ENCODE data around the gene RIT2.

RIT2 gene

DNA sequence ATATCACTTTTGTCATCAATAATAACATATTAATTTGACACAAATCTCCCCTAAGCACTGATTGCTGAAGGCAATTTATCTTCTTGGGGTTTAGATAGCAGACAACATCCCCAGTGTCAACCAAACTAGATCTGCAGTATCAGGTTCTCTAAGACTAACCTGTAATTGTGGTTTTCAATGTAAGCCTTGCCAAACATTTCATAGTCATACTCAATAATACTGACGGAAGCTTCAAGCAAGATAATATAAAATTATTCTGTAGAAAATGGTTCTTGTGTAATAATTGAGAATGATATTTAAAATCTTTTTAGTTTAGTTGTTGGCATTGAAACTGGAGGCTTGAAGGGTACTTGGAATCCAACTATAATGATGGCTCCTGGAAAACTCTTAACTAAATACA is 186.3 kb downstream of the RIT2 start:
- no peak for DNase-seq (ENCODE audit: low spot score)

GRCh38 chr18:42925036-42925435 is 190.4 kb downstream of the RIT2 start:
- no peak for DNase-seq (ENCODE audit: low spot score)

GRCh38 chr18:42922363-42922762 is 193.1 kb downstream of the RIT2 start:
- no peak for DNase-seq (ENCODE audit: low spot score)

DNA sequence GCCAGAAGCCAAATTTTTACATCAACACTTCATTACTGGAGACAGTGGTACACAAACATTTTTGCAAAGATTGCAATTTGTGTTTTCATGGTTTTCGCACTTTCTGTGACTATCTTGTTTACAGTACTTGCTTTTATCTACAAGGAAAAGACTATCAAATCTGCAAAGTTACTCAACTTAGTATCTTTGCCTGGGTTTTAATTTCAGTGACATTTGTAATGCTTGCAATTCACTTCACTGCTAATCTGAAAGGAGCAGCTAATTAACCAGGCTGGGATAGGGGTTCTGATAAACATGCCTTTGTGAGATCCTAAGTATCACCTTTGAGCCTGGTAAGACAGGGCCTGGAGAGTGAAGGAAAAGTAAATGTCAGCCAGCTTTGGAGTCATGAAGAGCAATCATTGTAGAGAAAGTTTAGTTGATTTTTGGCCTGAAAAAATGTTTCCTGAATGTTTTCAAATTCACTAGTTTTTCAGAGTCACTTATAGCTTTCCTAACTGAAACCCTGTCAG is 194.2 kb downstream of the RIT2 start:
- DNase-seq (ENCODE audit: low spot score), result no peak

DNA sequence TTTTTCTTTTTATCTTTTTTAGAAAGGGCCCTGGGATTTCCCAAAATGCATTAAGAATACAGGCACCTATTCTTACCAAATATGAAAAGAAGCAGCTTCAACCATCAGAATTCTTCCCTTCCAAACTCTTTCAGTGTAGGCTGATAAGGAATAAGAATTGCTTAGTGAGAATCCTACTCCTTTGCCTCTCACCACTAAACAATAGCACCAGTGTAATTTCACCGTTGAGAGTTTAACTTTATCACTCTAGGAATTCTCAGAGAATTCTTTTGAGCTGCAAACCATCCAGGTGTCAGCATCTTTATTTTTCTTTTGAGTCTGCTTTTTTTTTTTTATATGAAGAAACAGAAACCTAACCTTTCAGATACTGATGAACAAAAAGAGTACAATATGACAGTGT is 194.9 kb downstream of the RIT2 start:
- no peak for DNase-seq (ENCODE audit: low spot score)

GRCh38 chr18:42915299-42915698 is 200.2 kb downstream of the RIT2 start:
- no peak for DNase-seq (ENCODE audit: low spot score)

DNA sequence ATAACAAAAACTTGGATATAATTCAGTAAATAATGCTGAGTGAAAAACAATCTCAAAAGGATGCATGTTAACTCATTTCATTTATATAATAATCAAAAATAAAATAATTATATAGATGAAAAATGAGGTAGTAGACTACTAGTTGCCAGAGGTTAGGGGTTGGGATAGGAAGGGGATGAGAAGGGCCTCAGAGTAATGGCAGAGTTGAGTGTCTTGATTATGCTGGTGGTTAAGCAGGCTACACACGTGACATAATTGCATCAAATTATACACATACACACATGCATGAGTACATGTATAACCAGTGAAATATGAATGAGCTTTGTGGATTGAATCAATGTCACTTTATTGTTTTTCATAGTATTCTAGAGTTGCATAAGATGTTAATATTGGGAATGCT is 201.0 kb downstream of the RIT2 start:
- no peak for DNase-seq (ENCODE audit: low spot score)

GRCh38 chr18:42909095-42909494 is 206.4 kb downstream of the RIT2 start:
- no peak for DNase-seq (ENCODE audit: low spot score)

GRCh38 chr18:42906761-42907160 is 208.7 kb downstream of the RIT2 start:
- no peak for DNase-seq (ENCODE audit: low spot score)

GRCh38 chr18:42901161-42901560 is 214.3 kb downstream of the RIT2 start:
- DNase-seq (ENCODE audit: low spot score), result no peak

- DNase-seq (ENCODE audit: low spot score), result no peak
Observed at GRCh38 chr18:42893977-42894376, 221.5 kb downstream of the RIT2 start.

DNA sequence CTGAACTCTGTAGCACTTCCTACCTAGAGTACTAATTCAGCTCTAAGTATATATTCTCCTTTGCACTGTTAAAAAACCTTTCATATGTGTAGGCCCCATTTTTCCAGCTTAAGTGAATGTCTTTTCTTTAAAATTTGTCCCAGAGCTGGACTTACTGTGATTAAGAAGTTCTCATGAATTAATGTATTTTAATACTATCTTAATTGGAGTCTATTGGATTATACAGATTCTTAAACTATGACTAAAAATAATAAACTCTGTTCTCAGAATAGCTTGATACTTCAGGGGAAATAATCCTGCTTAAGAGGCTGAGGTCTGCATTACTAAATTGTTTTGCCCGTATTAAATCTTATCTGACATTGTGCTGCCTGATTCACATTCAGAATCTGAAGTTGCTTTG is 223.3 kb downstream of the RIT2 start:
- DNase-seq (ENCODE audit: low spot score), result no peak

DNA sequence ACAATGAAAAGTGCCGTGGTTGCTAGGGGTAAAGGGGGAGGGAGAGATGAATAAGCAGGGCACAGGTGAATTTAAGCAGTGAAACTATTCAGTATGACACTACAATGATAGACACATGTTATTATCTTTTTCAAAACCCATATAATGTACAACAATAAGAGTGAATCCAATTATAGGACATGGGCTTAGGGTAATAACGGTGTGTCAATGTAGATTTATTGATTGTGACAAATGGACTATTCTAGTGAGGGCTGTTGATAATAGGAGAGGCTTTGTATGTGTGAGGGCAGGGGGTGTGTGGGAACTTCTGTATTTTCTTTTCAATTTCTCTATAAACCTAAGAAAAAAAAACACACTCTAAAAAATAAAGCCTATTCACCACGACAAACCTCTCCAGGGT is 223.8 kb downstream of the RIT2 start:
- DNase-seq (ENCODE audit: low spot score), result no peak

- no peak for DNase-seq (ENCODE audit: low spot score)
Observed at GRCh38 chr18:42883169-42883568, 232.3 kb downstream of the RIT2 start.

DNA sequence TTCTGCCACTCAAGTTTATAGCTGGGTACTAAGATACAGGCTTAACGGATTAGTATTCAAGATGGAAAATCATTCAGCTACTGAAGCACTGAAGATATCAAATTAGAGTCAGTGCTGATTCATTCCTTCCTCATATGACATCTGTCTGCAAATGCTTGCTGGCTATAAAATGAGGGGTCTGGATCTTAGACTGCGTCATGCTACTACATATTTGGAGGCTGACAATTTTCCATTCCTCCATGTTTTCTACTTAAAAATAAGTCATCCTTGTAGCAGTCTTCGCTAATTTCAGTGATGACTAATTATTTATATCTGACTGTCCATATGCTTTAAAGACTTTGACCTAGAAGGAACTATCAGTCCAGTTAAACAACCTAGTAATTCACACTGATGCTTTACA is 233.4 kb downstream of the RIT2 start:
- DNase-seq (ENCODE audit: low spot score), result no peak

DNA sequence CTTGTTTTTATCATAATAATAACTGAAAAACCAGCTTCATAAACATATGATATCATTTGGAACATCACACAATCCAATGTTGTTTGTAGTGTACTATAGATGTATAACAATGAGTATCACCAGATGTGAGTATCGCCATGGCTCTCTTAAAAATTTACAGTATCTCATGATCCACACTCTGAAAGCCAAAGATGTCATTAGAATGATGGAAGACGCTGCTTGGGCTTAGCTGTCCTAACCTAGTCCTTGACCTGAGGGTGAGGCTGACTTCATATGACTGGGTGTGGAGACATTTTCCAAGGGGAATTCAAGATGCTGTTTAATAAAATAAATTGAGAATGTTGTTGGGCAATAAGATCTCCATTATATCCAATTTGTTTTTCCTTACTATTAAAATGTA is 242.6 kb downstream of the RIT2 start:
- no peak for DNase-seq (ENCODE audit: low spot score)

GRCh38 chr18:42864876-42865275 is 250.6 kb downstream of the RIT2 start:
- no peak for DNase-seq (ENCODE audit: low spot score)

GRCh38 chr18:42861271-42861670 is 254.2 kb downstream of the RIT2 start:
- no peak for DNase-seq (ENCODE audit: low spot score)

DNA sequence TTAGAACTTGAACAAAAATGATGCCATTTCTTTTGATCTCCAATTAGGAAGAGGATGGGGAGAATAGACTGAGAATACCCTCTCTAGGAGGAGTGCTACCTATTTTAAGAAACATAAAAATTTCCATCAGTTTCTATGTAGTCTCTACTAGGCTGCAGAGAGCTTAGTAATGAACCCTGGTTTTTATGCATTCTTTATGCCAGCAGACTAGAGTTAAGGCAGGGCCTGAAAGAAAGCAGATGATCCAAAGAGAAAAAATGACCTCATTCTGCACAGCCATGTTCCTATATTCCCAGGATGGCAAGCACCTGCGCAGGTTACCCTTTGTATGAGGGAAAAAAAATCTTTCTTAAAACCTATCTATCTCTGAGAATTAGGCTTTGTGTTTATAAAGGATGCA is 254.9 kb downstream of the RIT2 start:
- DNase-seq (ENCODE audit: low spot score), result no peak

DNA sequence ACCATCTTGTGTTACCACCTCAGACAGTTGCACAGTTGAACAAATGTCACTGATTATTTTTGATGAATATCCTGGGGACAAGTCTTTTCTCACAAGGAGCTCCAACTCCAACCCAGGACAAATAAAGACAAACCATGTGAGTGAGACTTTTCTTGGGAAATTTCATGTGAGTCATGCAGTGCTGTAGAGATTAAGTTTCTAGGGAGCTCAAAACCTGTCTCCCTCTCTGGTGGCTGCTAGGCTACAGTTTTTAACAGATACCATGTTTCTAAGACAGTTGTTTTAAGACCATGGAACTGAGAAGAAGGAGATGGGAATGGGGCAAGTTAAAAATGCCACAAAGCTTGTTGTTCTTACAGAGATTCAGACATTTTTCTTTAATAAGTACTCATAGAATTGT is 255.5 kb downstream of the RIT2 start:
- no peak for DNase-seq (ENCODE audit: low spot score)

- no peak for DNase-seq (ENCODE audit: low spot score)
Observed at GRCh38 chr18:42854558-42854957, 260.9 kb downstream of the RIT2 start.

GRCh38 chr18:42850174-42851083 is 265.1 kb downstream of the RIT2 start:
- DNase-seq (ENCODE audit: low spot score), result no peak

GRCh38 chr18:42839408-42839807 is 276.1 kb downstream of the RIT2 start:
- no peak for DNase-seq (ENCODE audit: low spot score)

DNA sequence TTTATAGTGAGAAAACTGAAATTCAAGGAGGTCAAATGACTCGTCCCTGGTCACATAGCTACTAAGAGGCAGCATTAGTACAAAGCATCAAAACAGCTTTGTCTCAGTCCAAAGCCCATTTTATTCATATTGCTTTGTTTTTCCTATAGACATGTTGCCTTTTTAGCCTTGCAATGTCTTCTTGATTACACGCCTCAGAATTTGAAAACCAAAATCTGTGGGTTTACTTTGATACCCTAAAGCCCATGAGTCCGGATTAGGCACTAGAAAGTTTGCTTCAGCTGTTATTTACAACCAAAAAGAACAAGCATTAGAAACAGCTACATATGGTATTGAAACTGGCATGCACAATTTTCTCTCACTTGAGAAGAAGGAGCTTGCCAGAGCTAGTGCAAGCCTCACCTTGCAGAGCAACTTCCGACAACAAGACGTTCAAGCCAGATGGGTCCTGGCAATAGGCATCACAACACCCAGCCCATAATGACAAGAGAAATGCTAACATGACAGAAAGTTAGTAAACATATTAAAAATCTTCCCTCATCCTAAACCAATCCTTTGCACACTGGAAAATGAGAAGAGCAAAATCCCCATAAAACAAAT is 276.8 kb downstream of the RIT2 start:
- no peak for DNase-seq (ENCODE audit: low spot score)
